GM23338 (cell line): ENCODE data around the gene CLEC2D. TPM values are rescaled to one million over a fixed set of nuclear protein-coding genes. Genes with fewer than 3 reads are reported as not detected.

Experiments used
- ATAC-seq: fragments of 200-7000 bp; cut with Tn5 transposase; 3 replicates; pipeline ENCODE4 v1.9.1; 2020
- DNase-seq: peaks from one replicate; pipeline ENCODE4 v3.0.0-alpha.2; 2015; ENCODE audit warnings: low spot score
- H2AFZ ChIP-seq: fragments of 200-600 bp; sonication (generic); 2 replicates; pipeline ENCODE4 v1.8.0; 2016; ENCODE audit warnings: antibody characterized with exemption, mild to moderate bottlenecking, moderate library complexity
- H3F3A ChIP-seq: fragments of 200-600 bp; sonication (generic); replicated peaks from 2 replicates; pipeline ENCODE4 v1.8.0; 2017; ENCODE audit warnings: antibody characterized with exemption, mixed run types, low read depth
- H3K27ac ChIP-seq: fragments of 200-600 bp; sonication (generic); 2 replicates; pipeline ENCODE4 v1.6.1; 2016; ENCODE audit warnings: low read depth
- H3K27me3 ChIP-seq: fragments of 200-600 bp; sonication (generic); 2 replicates; pipeline ENCODE4 v1.8.0; 2016; ENCODE audit warnings: mild to moderate bottlenecking, mixed run types, moderate library complexity; ENCODE audit not compliant: insufficient read depth
- H3K36me3 ChIP-seq: fragments of 200-600 bp; sonication (generic); 2 replicates; pipeline ENCODE4 v1.8.0; 2016; ENCODE audit warnings: mild to moderate bottlenecking; ENCODE audit not compliant: insufficient read depth
- H3K4me1 ChIP-seq: fragments of 200-600 bp; sonication (generic); 2 replicates; pipeline ENCODE4 v1.8.0; 2016; ENCODE audit warnings: mild to moderate bottlenecking, moderate library complexity; ENCODE audit not compliant: insufficient read depth
- H3K4me2 ChIP-seq: fragments of 200-600 bp; sonication (generic); 2 replicates; pipeline ENCODE4 v1.7.1; 2017; ENCODE audit warnings: mixed run types
- H3K4me3 ChIP-seq: fragments of 200-600 bp; sonication (generic); 2 replicates; pipeline ENCODE4 v1.6.1; 2016; ENCODE audit warnings: mixed run types
- H3K79me2 ChIP-seq: fragments of 200-600 bp; sonication (generic); replicated peaks from 2 replicates; pipeline ENCODE4 v1.8.0; 2017; ENCODE audit warnings: mild to moderate bottlenecking; ENCODE audit not compliant: insufficient read depth
- H3K9me2 ChIP-seq: fragments of 200-600 bp; sonication (generic); 2 replicates; pipeline ENCODE4 v1.8.0; 2017; ENCODE audit not compliant: insufficient read depth
- H4K20me1 ChIP-seq: fragments of 200-600 bp; sonication (generic); replicated peaks from 2 replicates; pipeline ENCODE4 v1.8.0; 2017; ENCODE audit warnings: mild to moderate bottlenecking; ENCODE audit not compliant: insufficient read depth
- H3K27ac Mint-ChIP-seq: 2 replicates; pipeline ENCODE4 v1.8.0; 2020; ENCODE audit warnings: inconsistent platforms, mild to moderate bottlenecking, moderate library complexity, mixed read lengths
- H3K27me3 Mint-ChIP-seq: 3 replicates; pipeline ENCODE4 v1.8.0; 2022; ENCODE audit warnings: low read depth, mild to moderate bottlenecking, moderate library complexity, mixed read lengths, inconsistent platforms; ENCODE audit not compliant: insufficient read depth, poor library complexity
- H3K36me3 Mint-ChIP-seq: 3 replicates; pipeline ENCODE4 v1.8.0; 2021; ENCODE audit warnings: low read depth, mild to moderate bottlenecking, inconsistent platforms, moderate library complexity, mixed read lengths
- H3K4me1 Mint-ChIP-seq: 3 replicates; pipeline ENCODE4 v1.8.0; 2020; ENCODE audit warnings: mild to moderate bottlenecking, inconsistent platforms, mixed read lengths
- H3K4me3 Mint-ChIP-seq: 3 replicates; pipeline ENCODE4 v1.8.0; 2021; ENCODE audit warnings: moderate library complexity, mild to moderate bottlenecking, inconsistent platforms, mixed read lengths
- H3K9me3 Mint-ChIP-seq: 3 replicates; pipeline ENCODE4 v1.8.0; 2020; ENCODE audit warnings: moderate library complexity, mild to moderate bottlenecking, inconsistent platforms, mixed read lengths
- CREB1 ChIP-seq: fragments of 250-450 bp; sonication (Bioruptor Pico); IDR thresholded peaks from 2 replicates; pipeline ENCODE4 v1.5.0; 2020; ENCODE audit warnings: low read depth, mild to moderate bottlenecking, moderate library complexity
- EZH2 ChIP-seq: fragments of 200-600 bp; sonication (generic); IDR thresholded peaks from one replicate; pipeline ENCODE4 v1.8.0; 2017; ENCODE audit warnings: antibody characterized with exemption, mild to moderate bottlenecking, low read depth; ENCODE audit not compliant: unreplicated experiment
- EZH2phosphoT487 ChIP-seq: fragments of 200-600 bp; sonication (generic); IDR thresholded peaks from one replicate; pipeline ENCODE4 v1.8.1; 2018; ENCODE audit warnings: antibody characterized with exemption; ENCODE audit not compliant: unreplicated experiment
- JUNB ChIP-seq: IDR thresholded peaks from one replicate; pipeline ENCODE4 v1.6.1; 2016; ENCODE audit warnings: antibody characterized with exemption; ENCODE audit not compliant: unreplicated experiment
- NANOG ChIP-seq: IDR thresholded peaks from 2 replicates; pipeline ENCODE4 v1.6.1; 2016; ENCODE audit warnings: antibody characterized with exemption, borderline replicate concordance
- POLR2AphosphoS5 ChIP-seq: IDR thresholded peaks from 2 replicates; pipeline ENCODE4 v1.6.1; 2016; ENCODE audit warnings: antibody characterized with exemption, low read depth
- STAT1 ChIP-seq: IDR thresholded peaks from one replicate; pipeline ENCODE4 v1.6.1; 2016; ENCODE audit warnings: antibody characterized with exemption; ENCODE audit not compliant: unreplicated experiment
- ZNF114 ChIP-seq: fragments of 250-450 bp; sonication (Bioruptor Pico); IDR thresholded peaks from 2 replicates; pipeline ENCODE4 v1.5.0; 2020; ENCODE audit warnings: mild to moderate bottlenecking, moderate library complexity
- ZNF331 ChIP-seq: fragments of 250-450 bp; sonication (Bioruptor Pico); IDR thresholded peaks from 2 replicates; pipeline ENCODE4 v1.5.0; 2020; ENCODE audit warnings: low read depth, mild to moderate bottlenecking, moderate library complexity
- polyA plus RNA-seq: library from polyadenylated mRNA; unstranded; fragments of >200 nt; fragmentation: Nextera tagmentation; extraction: Ambion mirVana; gene quantifications from 2 replicates; pipeline ENCODE4 v1.2.1, GENCODE V29; 2016
- total RNA-seq: library from RNA; depleted of rRNA; stranded (reverse); fragments of >200 nt; shearing (Covaris generic); gene quantifications from 2 replicates; pipeline ENCODE4 v1.2.3, GENCODE V29; 2014
- TF ChIP-seq, protein P1 (sequence below): IDR thresholded peaks from 2 replicates; pipeline ENCODE4 v1.6.1; 2016; ENCODE audit warnings: antibody characterized with exemption
- TF ChIP-seq, protein P2 (sequence below): fragments of 250-450 bp; sonication (Bioruptor Pico); IDR thresholded peaks from 2 replicates; pipeline ENCODE4 v1.5.0; 2020; ENCODE audit warnings: mild to moderate bottlenecking, moderate library complexity
- TF ChIP-seq, protein P3 (sequence below), 2 experiments: fragments of 200-600 bp in 1 of 2; sonication (generic) in 1 of 2; conservative IDR thresholded peaks; 2 replicates each; pipeline versions ENCODE4 v1.5.1 to v1.6.1; 2016 to 2017; ENCODE audit warnings: antibody characterized with exemption in 2 of 2, low read depth in 2 of 2, mild to moderate bottlenecking in 2 of 2, moderate library complexity in 1 of 2
- TF ChIP-seq, protein P4 (sequence below): IDR thresholded peaks from one replicate; pipeline ENCODE4 v1.6.1; 2018; ENCODE audit warnings: antibody characterized with exemption; ENCODE audit not compliant: unreplicated experiment

Gene CLEC2D
- total and polyA plus RNA-seq, 2 experiments from 2014 or later = 6.9 to 7.1 TPM

DNA sequence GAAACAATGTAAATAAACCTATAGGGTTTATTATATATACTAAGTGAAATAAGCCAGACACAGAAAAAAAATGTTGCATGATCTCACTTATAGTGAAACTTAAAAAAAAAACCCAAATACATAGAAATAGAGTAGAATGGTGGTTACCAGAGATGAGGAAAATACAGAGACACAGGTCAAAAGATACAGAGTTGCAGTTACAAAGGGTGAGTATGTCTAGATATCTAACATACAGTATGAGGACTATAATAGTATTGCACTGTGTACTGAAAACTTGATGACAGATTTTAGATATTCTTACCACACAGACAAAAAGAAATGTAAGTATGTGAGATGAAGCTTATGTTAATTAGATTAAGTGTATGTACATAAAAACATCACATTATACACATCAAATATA, 28.1 kb downstream of the CLEC2D start:
- no peaks in the 10 kb centered on the region for H3F3A ChIP-seq
- no peaks in the 10 kb centered on the region for H3K27me3 ChIP-seq
- H3K36me3 ChIP-seq = peaks cover 12% of the 10 kb centered on the region
- H3K79me2 ChIP-seq = no peaks in the 10 kb centered on the region
- H2AFZ ChIP-seq = no peak overlapping the region
- no peaks in the 10 kb centered on the region for H3K4me1 ChIP-seq
- H3K9me3 Mint-ChIP-seq = peaks cover 58% of the 10 kb centered on the region
- H3K9me2 ChIP-seq = 0 out of 2 replicates have a peak, but pooled peaks cover 8% of the 10 kb centered on the region
- H3K36me3 Mint-ChIP-seq = peaks cover 50% of the 10 kb centered on the region
- H3K27ac Mint-ChIP-seq = no peak overlapping the region
- H4K20me1 ChIP-seq = no peaks in the 10 kb centered on the region
- H3K4me2 ChIP-seq = no peak overlapping the region
- no peaks in the 10 kb centered on the region for H3K4me1 Mint-ChIP-seq
- no peaks in the 10 kb centered on the region for H3K27me3 Mint-ChIP-seq
- no peak overlapping the region for H3K4me3 ChIP-seq
- ATAC-seq = no peak
- TF ChIP-seq ZNF331 (CRISPR knock-in tag) (no peak), JUNB (no peak), NANOG (no peak), EZH2 (no peak), POLR2AphosphoS5 (no peak), STAT1 (no peak), EZH2phosphoT487 (no peak), CREB1 (CRISPR knock-in tag) (no peak), ZNF114 (CRISPR knock-in tag) (no peak)
- TF ChIP-seq, protein P1, sequence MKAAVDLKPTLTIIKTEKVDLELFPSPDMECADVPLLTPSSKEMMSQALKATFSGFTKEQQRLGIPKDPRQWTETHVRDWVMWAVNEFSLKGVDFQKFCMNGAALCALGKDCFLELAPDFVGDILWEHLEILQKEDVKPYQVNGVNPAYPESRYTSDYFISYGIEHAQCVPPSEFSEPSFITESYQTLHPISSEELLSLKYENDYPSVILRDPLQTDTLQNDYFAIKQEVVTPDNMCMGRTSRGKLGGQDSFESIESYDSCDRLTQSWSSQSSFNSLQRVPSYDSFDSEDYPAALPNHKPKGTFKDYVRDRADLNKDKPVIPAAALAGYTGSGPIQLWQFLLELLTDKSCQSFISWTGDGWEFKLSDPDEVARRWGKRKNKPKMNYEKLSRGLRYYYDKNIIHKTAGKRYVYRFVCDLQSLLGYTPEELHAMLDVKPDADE = no peak
- TF ChIP-seq, protein P2, sequence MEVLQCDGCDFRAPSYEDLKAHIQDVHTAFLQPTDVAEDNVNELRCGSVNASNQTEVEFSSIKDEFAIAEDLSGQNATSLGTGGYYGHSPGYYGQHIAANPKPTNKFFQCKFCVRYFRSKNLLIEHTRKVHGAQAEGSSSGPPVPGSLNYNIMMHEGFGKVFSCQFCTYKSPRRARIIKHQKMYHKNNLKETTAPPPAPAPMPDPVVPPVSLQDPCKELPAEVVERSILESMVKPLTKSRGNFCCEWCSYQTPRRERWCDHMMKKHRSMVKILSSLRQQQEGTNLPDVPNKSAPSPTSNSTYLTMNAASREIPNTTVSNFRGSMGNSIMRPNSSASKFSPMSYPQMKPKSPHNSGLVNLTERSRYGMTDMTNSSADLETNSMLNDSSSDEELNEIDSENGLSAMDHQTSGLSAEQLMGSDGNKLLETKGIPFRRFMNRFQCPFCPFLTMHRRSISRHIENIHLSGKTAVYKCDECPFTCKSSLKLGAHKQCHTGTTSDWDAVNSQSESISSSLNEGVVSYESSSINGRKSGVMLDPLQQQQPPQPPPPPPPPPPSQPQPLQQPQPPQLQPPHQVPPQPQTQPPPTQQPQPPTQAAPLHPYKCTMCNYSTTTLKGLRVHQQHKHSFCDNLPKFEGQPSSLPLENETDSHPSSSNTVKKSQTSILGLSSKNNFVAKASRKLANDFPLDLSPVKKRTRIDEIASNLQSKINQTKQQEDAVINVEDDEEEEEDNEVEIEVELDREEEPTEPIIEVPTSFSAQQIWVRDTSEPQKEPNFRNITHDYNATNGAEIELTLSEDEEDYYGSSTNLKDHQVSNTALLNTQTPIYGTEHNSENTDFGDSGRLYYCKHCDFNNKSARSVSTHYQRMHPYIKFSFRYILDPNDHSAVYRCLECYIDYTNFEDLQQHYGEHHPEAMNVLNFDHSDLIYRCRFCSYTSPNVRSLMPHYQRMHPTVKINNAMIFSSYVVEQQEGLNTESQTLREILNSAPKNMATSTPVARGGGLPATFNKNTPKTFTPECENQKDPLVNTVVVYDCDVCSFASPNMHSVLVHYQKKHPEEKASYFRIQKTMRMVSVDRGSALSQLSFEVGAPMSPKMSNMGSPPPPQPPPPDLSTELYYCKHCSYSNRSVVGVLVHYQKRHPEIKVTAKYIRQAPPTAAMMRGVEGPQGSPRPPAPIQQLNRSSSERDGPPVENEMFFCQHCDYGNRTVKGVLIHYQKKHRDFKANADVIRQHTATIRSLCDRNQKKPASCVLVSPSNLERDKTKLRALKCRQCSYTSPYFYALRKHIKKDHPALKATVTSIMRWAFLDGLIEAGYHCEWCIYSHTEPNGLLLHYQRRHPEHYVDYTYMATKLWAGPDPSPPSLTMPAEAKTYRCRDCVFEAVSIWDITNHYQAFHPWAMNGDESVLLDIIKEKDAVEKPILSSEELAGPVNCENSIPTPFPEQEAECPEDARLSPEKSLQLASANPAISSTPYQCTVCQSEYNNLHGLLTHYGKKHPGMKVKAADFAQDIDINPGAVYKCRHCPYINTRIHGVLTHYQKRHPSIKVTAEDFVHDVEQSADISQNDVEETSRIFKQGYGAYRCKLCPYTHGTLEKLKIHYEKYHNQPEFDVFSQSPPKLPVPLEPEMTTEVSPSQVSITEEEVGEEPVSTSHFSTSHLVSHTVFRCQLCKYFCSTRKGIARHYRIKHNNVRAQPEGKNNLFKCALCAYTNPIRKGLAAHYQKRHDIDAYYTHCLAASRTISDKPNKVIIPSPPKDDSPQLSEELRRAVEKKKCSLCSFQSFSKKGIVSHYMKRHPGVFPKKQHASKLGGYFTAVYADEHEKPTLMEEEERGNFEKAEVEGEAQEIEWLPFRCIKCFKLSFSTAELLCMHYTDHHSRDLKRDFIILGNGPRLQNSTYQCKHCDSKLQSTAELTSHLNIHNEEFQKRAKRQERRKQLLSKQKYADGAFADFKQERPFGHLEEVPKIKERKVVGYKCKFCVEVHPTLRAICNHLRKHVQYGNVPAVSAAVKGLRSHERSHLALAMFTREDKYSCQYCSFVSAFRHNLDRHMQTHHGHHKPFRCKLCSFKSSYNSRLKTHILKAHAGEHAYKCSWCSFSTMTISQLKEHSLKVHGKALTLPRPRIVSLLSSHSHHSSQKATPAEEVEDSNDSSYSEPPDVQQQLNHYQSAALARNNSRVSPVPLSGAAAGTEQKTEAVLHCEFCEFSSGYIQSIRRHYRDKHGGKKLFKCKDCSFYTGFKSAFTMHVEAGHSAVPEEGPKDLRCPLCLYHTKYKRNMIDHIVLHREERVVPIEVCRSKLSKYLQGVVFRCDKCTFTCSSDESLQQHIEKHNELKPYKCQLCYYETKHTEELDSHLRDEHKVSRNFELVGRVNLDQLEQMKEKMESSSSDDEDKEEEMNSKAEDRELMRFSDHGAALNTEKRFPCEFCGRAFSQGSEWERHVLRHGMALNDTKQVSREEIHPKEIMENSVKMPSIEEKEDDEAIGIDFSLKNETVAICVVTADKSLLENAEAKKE (CRISPR knock-in tag) = no peak
- TF ChIP-seq, protein P3, sequence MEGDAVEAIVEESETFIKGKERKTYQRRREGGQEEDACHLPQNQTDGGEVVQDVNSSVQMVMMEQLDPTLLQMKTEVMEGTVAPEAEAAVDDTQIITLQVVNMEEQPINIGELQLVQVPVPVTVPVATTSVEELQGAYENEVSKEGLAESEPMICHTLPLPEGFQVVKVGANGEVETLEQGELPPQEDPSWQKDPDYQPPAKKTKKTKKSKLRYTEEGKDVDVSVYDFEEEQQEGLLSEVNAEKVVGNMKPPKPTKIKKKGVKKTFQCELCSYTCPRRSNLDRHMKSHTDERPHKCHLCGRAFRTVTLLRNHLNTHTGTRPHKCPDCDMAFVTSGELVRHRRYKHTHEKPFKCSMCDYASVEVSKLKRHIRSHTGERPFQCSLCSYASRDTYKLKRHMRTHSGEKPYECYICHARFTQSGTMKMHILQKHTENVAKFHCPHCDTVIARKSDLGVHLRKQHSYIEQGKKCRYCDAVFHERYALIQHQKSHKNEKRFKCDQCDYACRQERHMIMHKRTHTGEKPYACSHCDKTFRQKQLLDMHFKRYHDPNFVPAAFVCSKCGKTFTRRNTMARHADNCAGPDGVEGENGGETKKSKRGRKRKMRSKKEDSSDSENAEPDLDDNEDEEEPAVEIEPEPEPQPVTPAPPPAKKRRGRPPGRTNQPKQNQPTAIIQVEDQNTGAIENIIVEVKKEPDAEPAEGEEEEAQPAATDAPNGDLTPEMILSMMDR (conservative IDR thresholded peaks at IDR 0.05; ENCODE audit: low read depth in 2 of 2) = no peak
- TF ChIP-seq, protein P4, sequence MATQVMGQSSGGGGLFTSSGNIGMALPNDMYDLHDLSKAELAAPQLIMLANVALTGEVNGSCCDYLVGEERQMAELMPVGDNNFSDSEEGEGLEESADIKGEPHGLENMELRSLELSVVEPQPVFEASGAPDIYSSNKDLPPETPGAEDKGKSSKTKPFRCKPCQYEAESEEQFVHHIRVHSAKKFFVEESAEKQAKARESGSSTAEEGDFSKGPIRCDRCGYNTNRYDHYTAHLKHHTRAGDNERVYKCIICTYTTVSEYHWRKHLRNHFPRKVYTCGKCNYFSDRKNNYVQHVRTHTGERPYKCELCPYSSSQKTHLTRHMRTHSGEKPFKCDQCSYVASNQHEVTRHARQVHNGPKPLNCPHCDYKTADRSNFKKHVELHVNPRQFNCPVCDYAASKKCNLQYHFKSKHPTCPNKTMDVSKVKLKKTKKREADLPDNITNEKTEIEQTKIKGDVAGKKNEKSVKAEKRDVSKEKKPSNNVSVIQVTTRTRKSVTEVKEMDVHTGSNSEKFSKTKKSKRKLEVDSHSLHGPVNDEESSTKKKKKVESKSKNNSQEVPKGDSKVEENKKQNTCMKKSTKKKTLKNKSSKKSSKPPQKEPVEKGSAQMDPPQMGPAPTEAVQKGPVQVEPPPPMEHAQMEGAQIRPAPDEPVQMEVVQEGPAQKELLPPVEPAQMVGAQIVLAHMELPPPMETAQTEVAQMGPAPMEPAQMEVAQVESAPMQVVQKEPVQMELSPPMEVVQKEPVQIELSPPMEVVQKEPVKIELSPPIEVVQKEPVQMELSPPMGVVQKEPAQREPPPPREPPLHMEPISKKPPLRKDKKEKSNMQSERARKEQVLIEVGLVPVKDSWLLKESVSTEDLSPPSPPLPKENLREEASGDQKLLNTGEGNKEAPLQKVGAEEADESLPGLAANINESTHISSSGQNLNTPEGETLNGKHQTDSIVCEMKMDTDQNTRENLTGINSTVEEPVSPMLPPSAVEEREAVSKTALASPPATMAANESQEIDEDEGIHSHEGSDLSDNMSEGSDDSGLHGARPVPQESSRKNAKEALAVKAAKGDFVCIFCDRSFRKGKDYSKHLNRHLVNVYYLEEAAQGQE = no peak
- no peak overlapping the region for H3K4me3 Mint-ChIP-seq
- no peak for DNase-seq
- no peak overlapping the region for H3K27ac ChIP-seq
